Vagina (tissue), 2 donors: ENCODE results near the gene ANO9. TPM values are rescaled to one million over a fixed set of nuclear protein-coding genes. Genes with fewer than 3 reads are reported as not detected.

Source experiments
- DNase-seq, 2 donors: peaks; one replicate each; pipeline ENCODE4 v3.0.0-alpha.2; 2017; ENCODE audit errors: extremely low spot score in 2 of 2
- H3K27ac ChIP-seq: fragments of 200-600 bp; sonication (generic); one replicate; pipeline ENCODE4 v1.5.1; 2019
- H3K27me3 ChIP-seq: fragments of 200-600 bp; sonication (generic); one replicate; pipeline ENCODE4 v1.5.1; 2019
- H3K36me3 ChIP-seq, 2 donors: fragments of 200-600 bp; sonication (generic); one replicate each; pipeline ENCODE4 v1.5.1; 2017 to 2019
- H3K4me1 ChIP-seq: fragments of 200-600 bp; sonication (generic); one replicate; pipeline ENCODE4 v1.5.1; 2019
- H3K4me3 ChIP-seq, 2 donors: fragments of 200-600 bp; sonication (generic); 1 replicate in 1 of 2; 2 replicates in 1 of 2; pipeline ENCODE4 v1.5.1; 2016 to 2019
- H3K9me3 ChIP-seq: fragments of 200-600 bp; sonication (generic); one replicate; pipeline ENCODE4 v1.5.1; 2019
- CTCF ChIP-seq, 3 experiments: fragments of 450-650 bp in 2 of 3; fragments of 200-600 bp in 1 of 3; sonication (generic) in 1 of 3; IDR thresholded peaks; one replicate each; pipeline ENCODE4 v1.5.1; 2017 to 2019; ENCODE audit warnings: antibody characterized with exemption in 3 of 3, mild to moderate bottlenecking in 2 of 3, moderate library complexity in 2 of 3
- POLR2A ChIP-seq, 2 donors: fragments of 450-650 bp; IDR thresholded peaks; one replicate each; pipeline ENCODE4 v1.6.1; 2017; ENCODE audit warnings: antibody characterized with exemption in 2 of 2, mild to moderate bottlenecking in 2 of 2, moderate library complexity in 2 of 2
- POLR2AphosphoS5 ChIP-seq, 2 donors: sonication (generic); formaldehyde crosslinking; IDR thresholded peaks; one replicate each; pipeline ENCODE4 v1.9.0; 2017; ENCODE audit warnings: antibody characterized with exemption in 2 of 2, mild to moderate bottlenecking in 2 of 2, low read depth in 1 of 2; ENCODE audit not compliant: insufficient read depth in 1 of 2
- intact Hi-C: fragments of 100-400 bp; cut with DNase I; formaldehyde crosslinking; loops from one replicate; pipeline ENCODE4 v1.15.1; 2023
- total RNA-seq: library from RNA; depleted of rRNA; stranded (reverse); fragments of >200 nt; gene quantifications from one replicate; pipeline ENCODE4 v1.2.3, GENCODE V29; 2016

Gene ANO9
- total RNA-seq, 1 donor from 2014 or later: 12.0 TPM

- H3K27ac ChIP-seq: no peak overlapping the region
- no peaks in the 10 kb centered on the region for H3K36me3 ChIP-seq
- TF ChIP-seq POLR2A (IDR thresholded peaks at IDR 0.05) (no peak), POLR2AphosphoS5 (IDR thresholded peaks at IDR 0.05; ENCODE audit: insufficient read depth in 1 of 2, low read depth in 1 of 2) (no peak), CTCF (IDR thresholded peaks at IDR 0.05) (no peak)
- H3K27me3 ChIP-seq: no peaks in the 10 kb centered on the region
- H3K4me1 ChIP-seq: peaks cover 7% of the 10 kb centered on the region
- no peak overlapping the region for H3K4me3 ChIP-seq
- H3K9me3 ChIP-seq: no peaks in the 10 kb centered on the region
- intact Hi-C loops: no loop called here
- no peak for DNase-seq
These were observed 19.6 kb downstream of the ANO9 start for GRCh38 chr11:422249-422656.

GRCh38 chr11:420911-421321, 20.9 kb downstream of the ANO9 start:
- Histone ChIP-seq H3K4me1 (peaks cover 15% of the 10 kb centered on the region), H3K9me3 (no peaks in the 10 kb centered on the region), H3K4me3 (no peak overlapping the region), H3K27ac (no peak overlapping the region), H3K27me3 (no peaks in the 10 kb centered on the region), H3K36me3 (no peaks in the 10 kb centered on the region)
- TF ChIP-seq POLR2AphosphoS5 (IDR thresholded peaks at IDR 0.05; ENCODE audit: insufficient read depth in 1 of 2, low read depth in 1 of 2): no peak
- no peak for TF ChIP-seq CTCF (IDR thresholded peaks at IDR 0.05)
- TF ChIP-seq POLR2A (IDR thresholded peaks at IDR 0.05): no peak
- no peak for DNase-seq
- intact Hi-C loops: no loop called here

- Histone ChIP-seq H3K4me1 (peaks cover 21% of the 10 kb centered on the region), H3K4me3 (no peak overlapping the region), H3K27me3 (no peaks in the 10 kb centered on the region), H3K36me3 (no peaks in the 10 kb centered on the region), H3K9me3 (no peaks in the 10 kb centered on the region), H3K27ac (no peak overlapping the region)
- no peak for DNase-seq
- intact Hi-C loops: no loop called here
- no peak for TF ChIP-seq CTCF (IDR thresholded peaks at IDR 0.05)
- TF ChIP-seq POLR2A (IDR thresholded peaks at IDR 0.05): no peak
- TF ChIP-seq POLR2AphosphoS5 (IDR thresholded peaks at IDR 0.05; ENCODE audit: insufficient read depth in 1 of 2, low read depth in 1 of 2): no peak
These were observed 21.5 kb downstream of the ANO9 start for GRCh38 chr11:420054-420910.

- H3K9me3 ChIP-seq: no peaks in the 10 kb centered on the region
- no peak for DNase-seq
- no peak for TF ChIP-seq POLR2AphosphoS5 (IDR thresholded peaks at IDR 0.05; ENCODE audit: insufficient read depth in 1 of 2, low read depth in 1 of 2)
- no peak for TF ChIP-seq CTCF (IDR thresholded peaks at IDR 0.05)
- no peak for TF ChIP-seq POLR2A (IDR thresholded peaks at IDR 0.05)
- no peak overlapping the region for H3K4me3 ChIP-seq
- no peak overlapping the region for H3K27ac ChIP-seq
- peaks cover 27% of the 10 kb centered on the region for H3K4me1 ChIP-seq
- intact Hi-C loops: no loop called here
- H3K27me3 ChIP-seq: no peaks in the 10 kb centered on the region
- no peaks in the 10 kb centered on the region for H3K36me3 ChIP-seq
These were observed 22.4 kb downstream of the ANO9 start for GRCh38 chr11:419248-420005.
